KOPT-K1 (cell line): Measurements from ENCODE around the gene NOS1AP.

Source experiments
- H3K27ac ChIP-seq: fragments of 200-600 bp; sonication (generic); 2 replicates; pipeline ENCODE4 v1.5.1; 2016; ENCODE audit warnings: antibody characterized with exemption, mild to moderate bottlenecking, low read depth, low read length; ENCODE audit not compliant: poor library complexity, severe bottlenecking
- H3K36me3 ChIP-seq: fragments of 200-600 bp; sonication (generic); 2 replicates; pipeline ENCODE4 v1.5.1; 2017; ENCODE audit warnings: antibody characterized with exemption, mild to moderate bottlenecking, low read length, moderate library complexity; ENCODE audit not compliant: insufficient read depth
- H3K9me3 ChIP-seq: fragments of 200-600 bp; sonication (generic); 2 replicates; pipeline ENCODE4 v1.5.1; 2017; ENCODE audit warnings: antibody characterized with exemption, low read length, mild to moderate bottlenecking; ENCODE audit not compliant: insufficient read depth, poor library complexity, severe bottlenecking

NOS1AP gene

GRCh38 chr1:162372159-162373071 lies 302.9 kb downstream of the NOS1AP start:
- Histone ChIP-seq H3K27ac (no peak overlapping the region), H3K36me3 (no peaks in the 10 kb centered on the region), H3K9me3 (no peaks in the 10 kb centered on the region)

DNA sequence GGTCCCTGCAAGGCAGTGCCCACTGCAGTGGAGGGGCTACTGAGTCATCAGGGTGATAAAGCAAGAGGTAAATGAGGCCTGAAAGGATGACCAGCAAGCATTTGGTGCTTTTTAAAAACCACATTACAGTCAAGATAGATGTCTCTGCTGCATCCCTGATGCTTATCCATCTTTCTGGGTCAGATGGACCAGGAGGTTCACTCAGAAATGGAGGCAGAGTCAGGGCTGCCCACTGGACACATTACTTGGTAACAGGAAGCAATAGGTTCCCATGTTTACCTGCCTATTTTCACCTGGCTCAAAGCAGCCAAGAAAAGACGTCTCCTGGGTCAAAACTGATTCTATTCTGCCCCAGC lies 303.6 kb downstream of the NOS1AP start:
- Histone ChIP-seq H3K36me3 (no peaks in the 10 kb centered on the region), H3K27ac (no peak overlapping the region), H3K9me3 (no peaks in the 10 kb centered on the region)

DNA sequence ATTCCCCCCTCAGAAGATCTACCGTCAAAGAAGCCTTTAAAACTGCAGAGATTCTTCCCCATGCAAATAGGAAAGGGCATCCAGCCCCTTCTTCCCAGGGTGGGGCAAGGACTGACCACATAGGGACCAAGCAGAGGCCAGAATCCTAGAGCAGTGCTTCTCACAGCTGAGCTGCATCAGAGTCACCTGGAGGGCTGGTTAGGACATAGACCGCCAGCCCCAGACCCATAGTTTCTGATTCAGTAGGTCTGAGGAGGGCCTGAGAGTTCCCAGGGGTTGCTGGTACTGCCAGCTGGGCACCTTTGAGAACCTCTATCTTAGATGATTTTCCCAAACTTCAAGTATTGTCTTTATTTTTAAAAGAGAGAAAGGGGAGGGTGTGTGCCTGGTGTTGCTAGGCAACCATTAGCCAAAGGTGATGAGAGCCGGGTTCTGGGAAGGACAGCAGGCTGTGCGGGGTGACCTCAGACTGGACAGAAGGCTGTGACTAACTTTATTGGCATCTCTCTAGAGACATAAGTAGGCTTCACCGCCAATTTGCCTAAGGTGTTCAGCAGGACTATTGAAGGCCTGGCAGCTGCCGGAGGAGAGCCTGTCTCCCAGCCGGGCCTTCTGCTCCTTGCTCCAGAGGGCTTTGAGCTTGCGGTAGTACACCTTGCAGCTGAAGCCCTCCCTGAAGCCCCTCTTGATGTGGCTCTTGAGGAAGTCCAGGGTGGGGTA lies 304.2 kb downstream of the NOS1AP start:
- H3K27ac ChIP-seq, result no peak overlapping the region
- H3K9me3 ChIP-seq, result no peaks in the 10 kb centered on the region
- no peaks in the 10 kb centered on the region for H3K36me3 ChIP-seq

DNA sequence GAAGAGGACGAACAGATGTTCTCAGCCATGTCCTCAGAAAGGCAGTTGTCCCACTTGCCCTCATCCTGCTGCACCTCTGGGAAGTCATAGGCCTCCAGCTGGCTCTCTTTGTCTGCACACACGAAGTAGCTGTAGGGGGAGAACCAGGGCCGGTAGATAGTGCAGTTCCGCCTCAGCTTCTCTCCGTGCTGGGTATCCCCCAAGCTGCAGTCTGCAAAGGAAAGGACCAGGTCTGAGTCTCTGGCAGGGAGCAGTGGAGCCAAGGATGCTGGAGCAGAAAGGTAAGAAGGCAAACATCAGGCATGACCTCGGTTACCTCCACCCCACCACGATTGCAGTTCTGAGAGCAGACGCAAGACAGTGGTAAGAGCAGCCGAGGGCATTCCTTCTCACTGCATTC lies 304.9 kb downstream of the NOS1AP start:
- no peaks in the 10 kb centered on the region for H3K36me3 ChIP-seq
- no peak overlapping the region for H3K27ac ChIP-seq
- no peaks in the 10 kb centered on the region for H3K9me3 ChIP-seq

DNA sequence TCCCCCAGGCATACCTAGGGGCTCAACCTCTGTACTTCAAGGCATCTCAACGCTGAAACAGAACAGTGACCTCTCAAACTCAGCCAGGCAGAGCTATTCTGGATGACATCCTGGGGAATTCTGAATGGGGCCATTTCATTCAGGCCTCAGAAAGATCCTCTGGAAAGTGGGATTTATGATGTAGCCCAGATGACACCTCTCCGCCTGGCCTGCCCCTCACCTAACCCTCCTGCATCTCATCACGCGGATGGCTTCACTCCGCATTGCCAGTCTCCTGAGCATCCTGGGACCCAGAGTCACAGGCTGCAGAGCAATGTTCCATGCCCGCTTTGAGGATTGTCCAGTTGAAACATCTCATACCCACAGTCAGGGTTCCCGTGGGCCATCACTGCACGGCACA lies 306.0 kb downstream of the NOS1AP start:
- H3K36me3 ChIP-seq, result no peaks in the 10 kb centered on the region

GRCh38 chr1:162376691-162377090 lies 307.2 kb downstream of the NOS1AP start, which contains the start of gene SPATA46:
Gene SPATA46 (minus strand): TSS chr1:162376854. CDS start chr1:162376790, 64 bp downstream.
- Histone ChIP-seq H3K27ac (no peak within 1 kb of the TSS), H3K36me3 (no peaks in the 10 kb centered on the region), H3K9me3 (no peaks in the 10 kb centered on the region)

More for the DNA sequence above, 306.0 kb downstream of the NOS1AP start:
- Histone ChIP-seq H3K27ac (no peak overlapping the region), H3K9me3 (no peaks in the 10 kb centered on the region)

- no peaks in the 10 kb centered on the region for H3K36me3 ChIP-seq
- H3K27ac ChIP-seq, result no peak overlapping the region
- no peaks in the 10 kb centered on the region for H3K9me3 ChIP-seq
These were observed 310.8 kb downstream of the NOS1AP start for GRCh38 chr1:162380061-162380846.

DNA sequence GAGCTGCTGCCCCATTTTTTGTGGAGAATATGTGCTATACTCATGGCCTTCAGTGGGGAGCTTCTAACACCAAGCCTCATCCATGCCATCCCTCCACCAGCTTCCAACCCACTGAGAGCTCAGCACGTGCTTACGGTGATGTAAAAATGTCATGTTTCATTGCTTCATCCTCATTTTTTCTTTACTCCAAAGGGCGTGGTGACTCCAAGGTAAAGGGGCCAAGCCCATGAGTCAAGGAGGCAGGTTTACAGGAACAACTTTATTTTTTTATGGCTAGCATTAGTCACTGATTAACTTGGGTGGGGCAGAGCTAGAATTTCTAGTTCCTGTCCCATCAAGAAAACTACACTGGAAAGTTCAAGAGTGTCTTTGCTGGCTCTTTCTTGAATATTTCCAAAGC lies 311.9 kb downstream of the NOS1AP start, which contains the start of gene C1orf226:
TSS of gene C1orf226 (plus strand) at position 346 of the 400 bp plus-strand sequence. CDS start 174 bp downstream, outside the sequence.
- Histone ChIP-seq H3K36me3 (no peaks in the 10 kb centered on the region), H3K9me3 (no peaks in the 10 kb centered on the region), H3K27ac (no peak within 1 kb of the TSS)

GRCh38 chr1:162381941-162382750 lies 312.7 kb downstream of the NOS1AP start:
- H3K36me3 ChIP-seq, result no peaks in the 10 kb centered on the region
- no peak overlapping the region for H3K27ac ChIP-seq
- H3K9me3 ChIP-seq, result no peaks in the 10 kb centered on the region

- H3K36me3 ChIP-seq, result no peaks in the 10 kb centered on the region
- no peak overlapping the region for H3K27ac ChIP-seq
- no peaks in the 10 kb centered on the region for H3K9me3 ChIP-seq
These were observed 313.6 kb downstream of the NOS1AP start for GRCh38 chr1:162383091-162383490.

DNA sequence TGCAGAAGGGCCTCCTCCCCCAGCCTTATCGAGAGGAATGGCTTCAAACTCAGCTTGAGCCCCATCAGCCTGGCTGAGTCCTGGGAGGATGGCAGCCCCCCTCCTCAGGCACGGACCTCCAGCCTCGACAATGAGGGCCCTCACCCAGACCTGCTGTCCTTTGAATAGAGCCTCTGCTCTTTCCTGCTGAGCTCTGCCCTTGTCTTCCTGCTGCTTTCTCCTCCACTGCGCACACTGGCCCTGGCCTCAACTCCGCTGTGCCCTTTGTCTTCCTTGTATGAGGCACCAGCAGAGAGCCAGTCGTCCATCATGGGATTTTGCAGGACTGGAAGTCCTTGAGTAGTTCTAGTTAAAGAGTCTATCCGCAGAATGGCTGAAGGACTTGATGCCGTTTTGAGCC lies 314.0 kb downstream of the NOS1AP start:
- H3K9me3 ChIP-seq, result no peaks in the 10 kb centered on the region
- H3K27ac ChIP-seq, result no peak overlapping the region
- no peaks in the 10 kb centered on the region for H3K36me3 ChIP-seq

- H3K27ac ChIP-seq, result no peak overlapping the region
- H3K9me3 ChIP-seq, result no peaks in the 10 kb centered on the region
- no peaks in the 10 kb centered on the region for H3K36me3 ChIP-seq
These were observed 314.6 kb downstream of the NOS1AP start for GRCh38 chr1:162384116-162384515.

DNA sequence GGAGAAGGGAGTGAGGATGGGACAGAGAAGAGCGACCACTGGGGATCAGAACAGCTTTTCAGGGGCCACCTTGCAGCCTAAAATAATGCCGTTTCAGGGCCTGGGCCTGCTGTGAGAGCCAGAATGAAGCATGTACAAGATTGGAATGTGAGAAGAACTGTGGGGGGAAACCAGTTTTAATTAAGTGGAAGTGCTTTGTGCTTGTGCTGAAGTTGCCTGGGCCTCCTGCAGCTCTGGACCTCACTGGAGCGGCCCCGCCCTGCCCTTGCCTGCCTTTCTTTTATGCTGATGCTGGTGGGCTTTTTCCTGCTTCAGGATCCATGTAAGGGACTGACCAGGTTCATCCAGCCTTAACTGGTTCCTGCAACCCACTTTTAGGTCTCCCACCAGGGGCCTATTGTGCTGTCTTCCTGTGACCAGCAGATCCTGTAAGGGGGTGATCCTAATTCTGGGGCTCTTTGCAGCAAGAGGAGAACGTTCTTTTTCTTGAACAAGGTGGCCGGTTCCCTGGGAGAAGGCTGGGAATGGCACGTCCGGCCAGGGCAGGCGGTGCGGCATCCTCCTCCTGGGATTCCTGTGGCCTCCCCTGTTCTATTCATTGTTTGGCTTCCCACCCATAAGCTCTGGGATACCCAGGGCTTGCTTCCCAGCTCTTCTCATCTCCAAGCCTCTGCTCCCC lies 315.2 kb downstream of the NOS1AP start:
- Histone ChIP-seq H3K9me3 (no peaks in the 10 kb centered on the region), H3K36me3 (no peaks in the 10 kb centered on the region), H3K27ac (no peak overlapping the region)

GRCh38 chr1:162385280-162385623 lies 315.8 kb downstream of the NOS1AP start:
- Histone ChIP-seq H3K9me3 (no peaks in the 10 kb centered on the region), H3K27ac (no peak overlapping the region), H3K36me3 (no peaks in the 10 kb centered on the region)
